EL (cell line): ENCODE measurements around the gene ANKRD65.

Experiments used
- DNase-seq: peaks from one replicate; pipeline ENCODE4 v3.0.0-alpha.2; 2016

ANKRD65 gene

GRCh38 chr1:1441002-1441888 is 20.2 kb upstream of the ANKRD65 start:
- peak; percentile 32 for DNase-seq

GRCh38 chr1:1440262-1441001 is 19.4 kb upstream of the ANKRD65 start:
- DNase-seq, result no peak

DNA sequence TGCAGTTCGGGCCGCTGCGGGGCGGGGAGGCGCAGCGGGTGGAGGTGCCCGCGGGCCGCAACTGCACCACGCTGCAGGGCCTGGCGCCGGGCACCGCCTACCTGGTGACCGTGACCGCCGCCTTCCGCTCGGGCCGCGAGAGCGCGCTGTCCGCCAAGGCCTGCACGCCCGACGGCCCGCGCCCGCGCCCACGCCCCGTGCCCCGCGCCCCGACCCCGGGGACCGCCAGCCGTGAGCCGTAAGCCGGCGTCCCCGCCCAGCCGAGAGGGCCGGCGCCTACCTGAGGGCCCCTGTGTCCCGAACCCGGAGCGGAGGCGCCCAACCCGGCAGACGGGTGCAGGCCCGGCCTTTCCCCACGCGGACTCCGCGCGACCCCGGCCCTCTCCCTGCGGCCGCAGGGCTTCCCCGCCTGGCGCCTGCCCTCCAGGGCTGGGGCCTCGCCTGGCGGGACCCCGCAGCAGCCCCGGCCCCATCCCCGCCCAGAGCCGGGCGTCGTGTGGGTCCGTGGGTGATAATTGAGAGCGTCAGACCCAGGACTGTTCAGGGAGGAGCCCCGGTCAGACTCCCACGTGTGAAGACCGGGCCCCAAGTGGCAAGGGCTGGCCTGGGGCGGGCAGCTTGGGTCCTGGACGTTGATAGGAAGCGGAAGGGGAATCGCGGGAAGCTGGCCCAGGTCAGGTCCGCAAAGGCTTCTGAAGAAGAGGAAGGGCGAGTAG is 18.6 kb upstream of the ANKRD65 start:
- no peak for DNase-seq

- no peak for DNase-seq
Measured at GRCh38 chr1:1438531-1439381, 17.7 kb upstream of the ANKRD65 start.

DNA sequence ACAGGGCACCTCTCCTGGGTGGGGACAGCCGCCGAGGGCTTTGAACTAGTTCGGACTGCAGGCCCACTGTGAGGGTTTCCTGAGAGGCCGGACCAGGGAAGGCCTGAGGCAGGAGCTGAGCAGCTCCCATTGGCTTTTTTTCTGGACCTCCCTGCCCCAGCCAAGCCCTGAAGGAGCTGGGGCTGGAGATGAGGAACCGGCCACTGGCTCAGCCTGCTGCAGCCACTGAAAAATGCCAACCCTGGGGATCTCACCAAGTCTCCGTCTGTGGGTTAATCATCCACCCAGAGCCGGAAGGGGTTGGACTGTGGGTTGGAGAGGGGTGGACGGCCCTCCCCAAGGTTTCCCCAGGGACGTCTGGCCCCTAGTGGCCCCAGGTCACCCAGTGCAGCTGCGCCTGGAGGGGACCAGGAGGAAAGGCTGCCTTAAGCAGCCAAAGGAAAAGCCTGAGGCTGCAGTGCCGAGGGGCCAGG is 16.9 kb upstream of the ANKRD65 start:
- peak; percentile 29 for DNase-seq

- no peak for DNase-seq
Measured at GRCh38 chr1:1437033-1437903, 16.2 kb upstream of the ANKRD65 start.

DNA sequence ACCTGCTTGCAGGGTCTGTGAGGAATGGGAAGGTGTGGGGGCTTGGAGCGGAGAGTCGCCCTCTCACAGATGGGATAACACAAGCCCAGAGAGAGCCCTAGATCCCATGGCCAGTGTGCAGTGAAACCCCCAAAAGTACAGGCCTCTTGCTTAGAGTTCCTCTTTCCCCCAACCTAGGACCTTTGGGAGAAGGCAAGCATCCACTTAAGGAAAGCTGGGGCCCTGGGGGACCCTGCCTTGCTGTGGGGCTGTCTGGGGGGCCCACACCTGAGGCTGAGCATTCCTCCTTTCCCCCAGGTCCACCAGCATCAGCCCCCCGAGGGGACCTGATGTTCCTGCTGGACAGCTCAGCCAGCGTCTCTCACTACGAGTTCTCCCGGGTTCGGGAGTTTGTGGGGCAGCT is 15.6 kb upstream of the ANKRD65 start:
- no peak for DNase-seq

- DNase-seq, result no peak
Measured at GRCh38 chr1:1435911-1436629, 15.0 kb upstream of the ANKRD65 start.

GRCh38 chr1:1435106-1435903 is 14.2 kb upstream of the ANKRD65 start, which contains the start of gene VWA1:
VWA1 (plus strand) TSS chr1:1435690; CDS start chr1:1435749, 59 bp downstream.
- DNase-seq, result peak; percentile 62

DNA sequence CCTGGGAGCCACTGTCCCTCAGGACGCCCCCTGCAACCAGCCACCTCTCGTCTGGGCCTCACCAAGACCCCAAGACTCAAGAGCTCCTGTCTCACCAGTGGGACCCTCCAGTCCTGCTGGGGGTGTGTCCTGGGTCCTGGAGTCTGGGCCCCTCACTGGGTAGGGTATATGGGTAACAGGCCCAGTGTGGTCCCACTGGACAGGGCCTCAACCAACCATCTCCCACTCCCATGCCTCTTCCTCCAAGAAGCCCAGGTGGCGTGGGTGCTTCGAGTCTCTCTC is 13.7 kb upstream of the ANKRD65 start:
- no peak for DNase-seq

GRCh38 chr1:1434131-1434823 is 13.2 kb upstream of the ANKRD65 start:
- no peak for DNase-seq

DNA sequence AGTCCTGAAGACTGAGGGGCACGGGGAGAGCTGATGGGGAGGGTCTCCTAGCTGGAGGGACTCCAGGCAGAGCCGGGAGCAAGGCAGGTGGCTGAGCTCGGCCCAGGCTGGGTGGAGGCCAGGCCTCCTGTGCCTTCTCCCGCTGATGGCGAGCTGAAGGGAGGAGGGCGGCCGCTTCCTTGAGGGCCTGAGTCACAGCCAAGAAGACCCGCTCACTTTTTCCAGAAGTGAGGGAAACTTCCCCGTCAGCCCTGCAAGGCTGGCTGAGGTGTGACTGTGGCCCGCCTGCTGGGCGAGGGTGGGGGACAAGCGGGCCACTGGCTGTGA is 12.7 kb upstream of the ANKRD65 start:
- DNase-seq, result peak; percentile 21

- no peak for DNase-seq
Measured at GRCh38 chr1:1432951-1433803, 12.1 kb upstream of the ANKRD65 start.

DNA sequence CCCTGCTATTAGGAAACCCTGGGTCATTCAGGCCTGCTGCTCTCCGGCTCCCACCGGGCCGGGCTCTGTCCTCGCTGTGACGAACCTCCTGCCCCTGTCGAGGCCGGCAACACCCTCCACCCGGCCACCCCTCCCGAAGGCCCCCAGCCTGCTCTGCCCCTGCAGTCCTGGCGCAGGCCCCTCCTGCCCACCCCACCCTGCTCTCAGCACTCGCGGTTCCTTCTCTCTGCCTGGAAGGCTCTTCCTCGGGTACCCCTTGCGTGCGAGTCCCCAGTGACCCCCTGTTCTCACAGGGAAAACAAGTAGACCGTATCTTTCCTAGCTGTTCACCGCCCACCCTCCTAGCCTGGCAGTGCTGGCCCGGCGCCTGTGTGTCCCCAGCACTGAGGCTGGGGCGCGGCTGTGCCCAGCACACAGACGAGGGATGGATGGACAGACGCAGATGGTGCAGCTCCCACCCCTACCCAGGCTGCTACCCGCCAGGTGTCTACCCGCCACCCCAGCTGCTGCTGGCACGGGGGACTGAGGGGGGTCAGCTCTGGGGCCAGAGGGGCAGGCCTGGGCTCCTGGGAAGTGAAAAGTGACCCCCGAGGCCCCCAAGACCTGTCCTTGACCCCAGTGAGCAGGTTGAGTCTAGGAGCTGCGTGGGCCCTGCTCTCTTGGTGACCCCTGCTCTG is 11.3 kb upstream of the ANKRD65 start:
- DNase-seq, result no peak

GRCh38 chr1:1431845-1432273 is 10.8 kb upstream of the ANKRD65 start:
- no peak for DNase-seq

DNA sequence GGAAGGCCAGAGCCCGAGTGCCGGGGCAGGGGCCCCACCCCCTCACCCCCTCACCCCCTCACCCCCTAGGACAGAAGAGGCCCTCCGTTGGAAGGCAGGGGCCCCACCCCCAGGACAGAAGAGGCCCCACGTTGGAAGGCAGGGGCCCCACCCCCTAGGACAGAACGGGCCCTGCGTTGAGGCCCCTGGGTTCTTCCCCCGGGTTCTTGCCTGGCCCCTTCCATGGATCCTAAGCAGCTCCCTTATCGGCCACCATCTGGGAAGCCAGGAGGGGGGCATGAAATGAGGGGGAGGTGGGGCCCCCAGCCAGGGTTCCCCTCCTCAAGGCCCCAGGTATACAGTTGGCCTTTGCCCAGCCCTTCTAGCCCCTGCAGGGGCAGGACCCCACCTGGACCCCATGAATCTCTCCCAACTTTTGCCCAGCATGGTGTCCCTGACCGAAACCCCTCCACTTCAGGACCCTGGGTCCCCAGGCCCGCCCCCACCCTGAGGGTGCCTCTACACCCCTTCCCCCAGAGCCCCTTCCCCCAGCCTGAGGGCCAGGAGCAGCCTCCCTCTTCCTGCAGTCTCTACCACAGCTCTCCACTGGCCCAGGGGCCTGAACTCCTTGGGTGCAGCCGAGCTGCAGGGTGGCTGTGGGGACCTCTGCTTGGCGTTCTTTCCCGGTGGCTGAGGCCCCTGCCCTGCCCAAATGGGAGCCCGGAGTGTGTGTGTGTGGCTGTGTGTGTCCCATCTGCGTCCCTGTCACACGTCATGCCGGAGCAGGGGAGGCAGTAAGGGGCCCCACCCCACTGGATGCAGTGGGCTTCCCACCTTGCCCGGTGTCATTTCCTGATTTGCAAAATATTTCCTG is 10.1 kb upstream of the ANKRD65 start:
- no peak for DNase-seq
